IMR-90 (cell line): ENCODE measurements around the gene IGSF22. TPM values are rescaled to one million over a fixed set of nuclear protein-coding genes. Genes with fewer than 3 reads are reported as not detected.

Experiments
- ATAC-seq: fragments of 200-7000 bp; cut with Tn5 transposase; 2 replicates; pipeline ENCODE4 v1.9.1; 2020; ENCODE audit warnings: low read depth, mild to moderate bottlenecking, moderate library complexity
- BruUV-seq: library from RNA; stranded (reverse); fragments of 400-500 nt; replicated peaks from 2 replicates; lab custom pipeline; 2021; lab: Mats Ljungman, UMichigan
- CTCF ChIA-PET: fragments of 300-600 bp; formaldehyde crosslinking; extraction: SDS; loops from one replicate; lab custom pipeline; 2021; ENCODE audit warnings: antibody characterized with exemption; lab: Yijun Ruan, JAX
- POLR2A ChIA-PET: fragments of 300-600 bp; sonication (Branson Sonifier 250); formaldehyde crosslinking; loops from one replicate; lab custom pipeline; 2022; ENCODE audit warnings: antibody characterized with exemption; ENCODE audit not compliant: unreplicated experiment; lab: Charles Lee
- DNase-seq: peaks from one replicate; pipeline ENCODE4 v3.0.0; 2013
- H2AFZ ChIP-seq: replicated peaks from 2 replicates; pipeline ENCODE3; 2013; ENCODE audit warnings: low read length, mild to moderate bottlenecking; ENCODE audit not compliant: poor library complexity
- H2AK5ac ChIP-seq: 2 replicates; pipeline ENCODE4 v1.6.1; 2013; ENCODE audit warnings: low read depth, low read length, inconsistent platforms
- H2AK9ac ChIP-seq: replicated peaks from 2 replicates; pipeline ENCODE3; 2013; ENCODE audit warnings: mild to moderate bottlenecking, low read depth, low read length, moderate library complexity; ENCODE audit not compliant: poor library complexity
- H2BK120ac ChIP-seq: 2 replicates; pipeline ENCODE4 v1.6.1; 2013; ENCODE audit warnings: low read depth, low read length, inconsistent platforms
- H2BK15ac ChIP-seq: 3 replicates; pipeline ENCODE4 v1.6.1; 2013; ENCODE audit warnings: low read depth, low read length, inconsistent platforms
- H2BK20ac ChIP-seq: 2 replicates; pipeline ENCODE4 v1.6.1; 2013; ENCODE audit warnings: low read depth, mild to moderate bottlenecking, inconsistent platforms, low read length, moderate library complexity
- H2BK5ac ChIP-seq: 2 replicates; pipeline ENCODE4 v1.6.1; 2013; ENCODE audit warnings: mild to moderate bottlenecking, low read depth, low read length, inconsistent platforms; ENCODE audit not compliant: poor library complexity, severe bottlenecking
- H3K14ac ChIP-seq: replicated peaks from 2 replicates; pipeline ENCODE4 v1.6.1; 2013; ENCODE audit warnings: low read depth, low read length, inconsistent platforms
- H3K18ac ChIP-seq: 2 replicates; pipeline ENCODE4 v1.6.1; 2013; ENCODE audit warnings: low read depth, low read length, control low read depth
- H3K23ac ChIP-seq: 2 replicates; pipeline ENCODE4 v1.6.1; 2013; ENCODE audit warnings: low read depth, low read length, inconsistent platforms
- H3K27ac ChIP-seq: 2 replicates; pipeline ENCODE4 v1.5.1; 2013; ENCODE audit warnings: mild to moderate bottlenecking, control low read depth, low read length; ENCODE audit not compliant: insufficient read depth
- H3K27me3 ChIP-seq: 2 replicates; pipeline ENCODE4 v1.6.1; 2013; ENCODE audit warnings: low read length; ENCODE audit not compliant: control insufficient read depth, insufficient read depth
- H3K36me3 ChIP-seq: 2 replicates; pipeline ENCODE4 v1.6.1; 2013; ENCODE audit warnings: low read length, mixed read lengths; ENCODE audit not compliant: control insufficient read depth, insufficient read depth
- H3K4ac ChIP-seq: 2 replicates; pipeline ENCODE4 v1.6.1; 2013; ENCODE audit warnings: low read depth, low read length, inconsistent platforms
- H3K4me1 ChIP-seq: 2 replicates; pipeline ENCODE4 v1.6.1; 2013; ENCODE audit warnings: low read length, mixed read lengths; ENCODE audit not compliant: control insufficient read depth, insufficient read depth
- H3K4me2 ChIP-seq: 2 replicates; pipeline ENCODE4 v1.6.1; 2013; ENCODE audit warnings: low read depth, mild to moderate bottlenecking, control low read depth, low read length, moderate library complexity
- H3K4me3 ChIP-seq: 2 replicates; pipeline ENCODE4 v1.5.1; 2013; ENCODE audit warnings: low read depth, mild to moderate bottlenecking, control low read depth, low read length, moderate library complexity; ENCODE audit not compliant: insufficient read depth
- H3K56ac ChIP-seq: 2 replicates; pipeline ENCODE4 v1.6.1; 2013; ENCODE audit warnings: low read length, inconsistent platforms; ENCODE audit not compliant: insufficient read depth; ENCODE audit errors: extremely low read depth
- H3K79me1 ChIP-seq, 2 experiments: 2 replicates each; pipeline ENCODE4 v1.6.1; 2013; ENCODE audit warnings: low read length in 2 of 2, inconsistent platforms in 1 of 2, low read depth in 1 of 2
- H3K9ac ChIP-seq: 2 replicates; pipeline ENCODE4 v1.6.1; 2013; ENCODE audit warnings: low read depth, low read length, control low read depth
- H3K9me1 ChIP-seq: 2 replicates; pipeline ENCODE4 v1.6.1; 2013; ENCODE audit warnings: low read length, inconsistent platforms; ENCODE audit not compliant: insufficient read depth
- H3K9me3 ChIP-seq: 2 replicates; pipeline ENCODE4 v1.6.1; 2013; ENCODE audit warnings: low read length; ENCODE audit not compliant: control insufficient read depth, insufficient read depth
- H4K20me1 ChIP-seq: 2 replicates; pipeline ENCODE4 v1.6.1; 2013; ENCODE audit warnings: low read length, inconsistent platforms; ENCODE audit not compliant: insufficient read depth
- H4K5ac ChIP-seq: 2 replicates; pipeline ENCODE4 v1.6.1; 2013; ENCODE audit warnings: mild to moderate bottlenecking, low read depth, low read length, control low read depth
- H4K8ac ChIP-seq, 2 experiments: 2 replicates each; pipeline ENCODE4 v1.6.1; 2013; ENCODE audit warnings: low read depth in 2 of 2, low read length in 2 of 2, control low read depth in 1 of 2, inconsistent platforms in 1 of 2
- H4K91ac ChIP-seq: 2 replicates; pipeline ENCODE4 v1.6.1; 2013; ENCODE audit warnings: low read depth, low read length, inconsistent platforms; ENCODE audit not compliant: insufficient read depth
- CEBPB ChIP-seq: IDR thresholded peaks from 2 replicates; pipeline ENCODE4 v1.6.1; 2012; ENCODE audit warnings: low read depth, low read length, improper control_type of control experiment
- CHD1 ChIP-seq: IDR thresholded peaks from 2 replicates; pipeline ENCODE4 v1.6.1; 2012; ENCODE audit warnings: low read depth, low read length, improper control_type of control experiment
- ELK1 ChIP-seq: fragments of 150-350 bp; IDR thresholded peaks from 2 replicates; pipeline ENCODE4 v1.6.1; 2016; ENCODE audit warnings: low read depth, mild to moderate bottlenecking, low read length, moderate library complexity, borderline replicate concordance
- FOS ChIP-seq: fragments of 150-350 bp; IDR thresholded peaks from 2 replicates; pipeline ENCODE4 v1.6.1; 2016; ENCODE audit warnings: low read depth, low read length
- MAFK ChIP-seq: IDR thresholded peaks from 2 replicates; pipeline ENCODE4 v1.6.1; 2012; ENCODE audit warnings: low read depth, low read length, improper control_type of control experiment
- MAZ ChIP-seq: IDR thresholded peaks from 2 replicates; pipeline ENCODE4 v1.6.1; 2012; ENCODE audit warnings: low read depth, mild to moderate bottlenecking, low read length, improper control_type of control experiment, moderate library complexity, borderline replicate concordance
- NFE2L2 ChIP-seq: fragments of 150-350 bp; IDR thresholded peaks from 2 replicates; pipeline ENCODE4 v1.6.1; 2016; ENCODE audit warnings: low read depth, mild to moderate bottlenecking, low read length
- POLR2A ChIP-seq: IDR thresholded peaks from 2 replicates; pipeline ENCODE4 v1.6.1; 2012; ENCODE audit warnings: mild to moderate bottlenecking, low read depth, low read length
- RAD21 ChIP-seq: IDR thresholded peaks from 2 replicates; pipeline ENCODE4 v1.6.1; 2012; ENCODE audit warnings: low read length, improper control_type of control experiment
- RFX5 ChIP-seq: IDR thresholded peaks from 2 replicates; pipeline ENCODE4 v1.8.0; 2012; ENCODE audit warnings: low read depth, mild to moderate bottlenecking, low read length, moderate library complexity
- SMC3 ChIP-seq: fragments of 150-350 bp; IDR thresholded peaks from 2 replicates; pipeline ENCODE4 v1.6.1; 2016; ENCODE audit warnings: low read depth, mild to moderate bottlenecking, antibody characterized with exemption, low read length, moderate library complexity
- USF2 ChIP-seq: fragments of 150-350 bp; IDR thresholded peaks from 2 replicates; pipeline ENCODE4 v1.6.1; 2017; ENCODE audit warnings: mild to moderate bottlenecking, antibody characterized with exemption, low read length, low read depth
- WGBS, 2 experiments: methylation state at CpG; one replicate each; pipeline versions ENCODE4 v1.1.5 to v1.1.7; 2013; ENCODE audit warnings: missing lambda C conversion rate in 2 of 2; ENCODE audit not compliant: insufficient read length in 1 of 2; ENCODE audit errors: extremely low coverage in 2 of 2; 5-methylcytosine and 5-hydroxymethylcytosine counted together
- dilution Hi-C: fragments of 300-500 bp; cut with HindIII; formaldehyde crosslinking; loops from one replicate; pipeline ENCODE4 v1.14.3; 2018; ENCODE audit warnings: low sequenced_read_pairs; ENCODE audit not compliant: unreplicated experiment
- in situ Hi-C: fragments of 300-500 bp; cut with MboI; formaldehyde crosslinking; loops from 3 replicates; pipeline ENCODE4 v1.14.3; 2019; ENCODE audit warnings: low sequenced_read_pairs, inconsistent platforms, mixed read lengths
- intact Hi-C: fragments of 100-400 bp; cut with micrococcal nuclease; formaldehyde crosslinking; loops from 2 replicates; pipeline ENCODE4 v1.10.0; 2022
- polyA plus RNA-seq, 3 experiments: library from polyadenylated mRNA; depleted of rRNA; stranded (reverse); fragments of >200 nt; gene quantifications; 2 replicates each; pipeline ENCODE4 v1.2.3, GENCODE V29; 2012; ENCODE audit warnings: low replicate concordance in 1 of 3
- total RNA-seq: library from RNA; depleted of rRNA; stranded (reverse); fragments of >200 nt; gene quantifications from 2 replicates; pipeline ENCODE4 v1.2.3, GENCODE V29; 2012

IGSF22 gene
- total and polyA plus RNA-seq, 2 of the 4 experiments (the other 2 are of a cell fraction), result not detected

DNA sequence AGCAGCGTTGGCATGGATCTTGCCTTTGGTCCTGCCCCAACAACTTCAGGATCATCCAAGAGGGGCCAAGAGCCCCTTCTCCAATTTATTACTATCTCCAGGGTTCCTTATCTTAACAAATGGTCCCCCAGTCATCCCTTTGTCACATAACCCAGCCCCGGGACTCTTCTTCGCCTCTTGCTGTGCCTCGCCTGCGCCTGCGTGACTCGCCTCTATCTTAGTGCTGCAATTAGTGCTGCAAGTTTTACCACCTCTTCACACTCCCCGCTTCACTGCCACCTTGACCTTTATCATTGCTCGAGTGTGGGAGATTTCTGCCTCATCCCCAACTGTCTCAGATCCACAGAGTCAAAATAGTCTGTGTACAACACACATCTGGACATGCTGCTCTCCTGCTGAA is 4.0 kb upstream of the IGSF22 start:
- WGBS, 2 experiments, result 95% methylated on average over 6 of the region's 9 CpGs; no CpG with 5 or more reads in 1 of the 2 experiments

More for the DNA sequence above, 4.0 kb upstream of the IGSF22 start:
- Histone ChIP-seq H3K36me3 (no peaks in the 10 kb centered on the region), H4K91ac (no peak overlapping the region), H4K8ac (no peak overlapping the region), H3K9me1 (no peaks in the 10 kb centered on the region), H3K4me1 (no peaks in the 10 kb centered on the region), H3K27ac (no peak overlapping the region), H2BK20ac (no peak overlapping the region), H3K4me3 (no peak overlapping the region), H3K9ac (no peak overlapping the region), H3K4ac (no peak overlapping the region), H2BK120ac (no peak overlapping the region), H2AK9ac (no peak overlapping the region), H4K5ac (no peak overlapping the region), H2BK5ac (no peak overlapping the region), H3K23ac (no peak overlapping the region), H2AK5ac (no peak overlapping the region), H3K27me3 (peaks cover 4% of the 10 kb centered on the region; the same call in 1 of the 2 replicates), H4K20me1 (no peaks in the 10 kb centered on the region), H3K4me2 (no peak overlapping the region), H3K79me1 (no peaks in the 10 kb centered on the region), H3K14ac (no peak overlapping the region), H2AFZ (no peak overlapping the region), H2BK15ac (no peak overlapping the region), H3K18ac (no peak overlapping the region), H3K9me3 (no peaks in the 10 kb centered on the region), H3K56ac (no peak overlapping the region)
- ATAC-seq (no peak), DNase-seq (no peak)
- intact Hi-C loops (loop anchor here (5.0 kb wide), 2 partner anchors 188 to 488 kb away; no protein-coding TSS in a partner anchor), dilution Hi-C loops (no loop called here), in situ Hi-C loops (loop anchor here (25.0 kb wide), 1 partner anchor 193 kb away; the partner anchor contains the start of gene TSG101)
- TF ChIP-seq MAZ, result no peak
- no peak for TF ChIP-seq FOS
- no peak for TF ChIP-seq POLR2A
- TF ChIP-seq NFE2L2, result no peak
- no peak for TF ChIP-seq MAFK
- TF ChIP-seq RFX5, result no peak
- no peak for TF ChIP-seq CHD1
- no peak for TF ChIP-seq CEBPB
- TF ChIP-seq SMC3, result no peak
- TF ChIP-seq USF2, result no peak
- no peak for TF ChIP-seq RAD21
- TF ChIP-seq ELK1, result no peak
- no TSS peak for BruUV-seq
- ChIA-PET POLR2A (no interaction called here), CTCF (no interaction called here)
